RWPE1 (cell line): ENCODE measurements around the gene NR3C2.

Experiments used
- CTCF ChIA-PET: fragments of 350-600 bp; sonication (Branson Sonifier 250); formaldehyde crosslinking; extraction: SDS; loops from one replicate; lab custom pipeline; 2021; lab: Yijun Ruan, JAX
- POLR2A ChIA-PET: fragments of 400-600 bp; formaldehyde crosslinking; extraction: SDS; loops from one replicate; lab custom pipeline; 2020; ENCODE audit warnings: antibody characterized with exemption; ENCODE audit not compliant: low non-redundant PET; lab: Yijun Ruan, JAX
- DNase-seq: peaks from one replicate; pipeline ENCODE4 v3.0.0; 2012; ENCODE audit warnings: low spot score
- H3K27ac ChIP-seq: fragments of 450-650 bp; 2 replicates; pipeline ENCODE4 v1.5.1; 2017
- CTCF ChIP-seq: fragments of 450-650 bp; conservative IDR thresholded peaks from 2 replicates; pipeline ENCODE4 v1.5.1; 2017; ENCODE audit warnings: low read depth, mild to moderate bottlenecking

The NR3C2 gene

GRCh38 chr4:148097801-148098200 is 344.4 kb downstream of the NR3C2 start:
- TF ChIP-seq CTCF, result no peak
- ChIA-PET POLR2A (no interaction called here), CTCF (no interaction called here)
- H3K27ac ChIP-seq, result no peak overlapping the region
- no peak for DNase-seq

GRCh38 chr4:148095346-148095923 is 346.8 kb downstream of the NR3C2 start:
- H3K27ac ChIP-seq, result no peak overlapping the region
- DNase-seq, result no peak
- POLR2A ChIA-PET, result no interaction called here
- CTCF ChIA-PET, result no interaction called here
- no peak for TF ChIP-seq CTCF

- DNase-seq, result no peak
- H3K27ac ChIP-seq, result no peak overlapping the region
- no peak for TF ChIP-seq CTCF
- CTCF ChIA-PET, result no interaction called here
- POLR2A ChIA-PET, result no interaction called here
These were observed 348.1 kb downstream of the NR3C2 start for GRCh38 chr4:148094149-148094548.

- H3K27ac ChIP-seq, result no peak overlapping the region
- no peak for DNase-seq
- POLR2A ChIA-PET, result no interaction called here
- CTCF ChIA-PET, result no interaction called here
- no peak for TF ChIP-seq CTCF
These were observed 349.1 kb downstream of the NR3C2 start for GRCh38 chr4:148093065-148093464.

GRCh38 chr4:148092316-148093014 is 349.7 kb downstream of the NR3C2 start:
- POLR2A ChIA-PET, result no interaction called here
- no peak for TF ChIP-seq CTCF
- no peak overlapping the region for H3K27ac ChIP-seq
- DNase-seq, result no peak
- CTCF ChIA-PET, result no interaction called here

- POLR2A ChIA-PET, result no interaction called here
- no peak overlapping the region for H3K27ac ChIP-seq
- TF ChIP-seq CTCF, result no peak
- CTCF ChIA-PET, result no interaction called here
- no peak for DNase-seq
These were observed 350.3 kb downstream of the NR3C2 start for GRCh38 chr4:148091896-148092295.
